ENCODE results near the gene GPR180. TPM values are rescaled to one million over a fixed set of nuclear protein-coding genes. Genes with fewer than 3 reads are reported as not detected.
A peak's percentile ranks its signal among the peaks of the same experiment; 100 is the strongest.

The GPR180 gene
- total RNA-seq, 2 experiments from 2014 or later, result 7.2 to 7.5 TPM

GRCh38 chr13:94664889-94665288, 63.2 kb downstream of the GPR180 start:
- Mint-ChIP-seq H3K4me3 (no peak overlapping the region), H3K36me3 (no peaks in the 10 kb centered on the region), H3K27me3 (peaks cover 37% of the 10 kb centered on the region), H3K4me1 (peaks cover 12% of the 10 kb centered on the region), H3K9me3 (ENCODE audit: low read depth) (no peaks in the 10 kb centered on the region), H3K27ac (no peak overlapping the region)
- CTCF ChIA-PET, result no interaction called here
- DNase-seq (no peak), ATAC-seq (no peak)

GRCh38 chr13:94666065-94666464, 64.4 kb downstream of the GPR180 start:
- Mint-ChIP-seq H3K36me3 (no peaks in the 10 kb centered on the region), H3K4me3 (no peak overlapping the region), H3K9me3 (ENCODE audit: low read depth) (no peaks in the 10 kb centered on the region), H3K4me1 (peaks cover 9% of the 10 kb centered on the region), H3K27ac (no peak overlapping the region), H3K27me3 (peaks cover 29% of the 10 kb centered on the region)
- ATAC-seq (no peak), DNase-seq (no peak)
- CTCF ChIA-PET, result no interaction called here

- Mint-ChIP-seq H3K9me3 (ENCODE audit: low read depth) (no peaks in the 10 kb centered on the region), H3K36me3 (no peaks in the 10 kb centered on the region), H3K4me1 (peaks cover 9% of the 10 kb centered on the region), H3K27me3 (peaks cover 25% of the 10 kb centered on the region), H3K27ac (no peak overlapping the region), H3K4me3 (no peak overlapping the region)
- DNase-seq, result no peak
- ATAC-seq, result peak; percentile 45
- CTCF ChIA-PET, result no interaction called here
Measured at GRCh38 chr13:94667190-94667589, 65.5 kb downstream of the GPR180 start.

DNA sequence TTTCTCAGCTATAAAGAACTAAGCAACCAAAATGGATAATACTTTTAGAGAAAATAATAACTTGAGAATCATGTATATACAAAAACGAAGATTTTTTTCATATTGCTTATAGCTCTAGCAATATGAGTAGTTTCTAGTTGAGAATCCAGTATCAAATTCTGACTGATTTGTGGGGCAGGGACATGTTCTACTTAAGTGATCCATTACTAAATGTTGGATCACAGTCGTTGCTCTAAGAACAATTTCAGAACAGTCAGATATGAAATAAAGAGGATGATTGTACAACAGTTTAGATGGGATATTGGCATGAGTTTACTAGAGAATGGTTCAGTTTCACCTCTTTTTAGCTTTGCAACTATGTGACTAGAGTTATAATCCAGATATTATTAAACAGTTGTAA, 70.7 kb downstream of the GPR180 start:
- H3K36me3 Mint-ChIP-seq, result no peaks in the 10 kb centered on the region
- ATAC-seq (no peak), DNase-seq (no peak)
- peaks cover under 1% of the 10 kb centered on the region for H3K4me1 Mint-ChIP-seq
- no peak overlapping the region for H3K4me3 Mint-ChIP-seq
- no peaks in the 10 kb centered on the region for H3K9me3 Mint-ChIP-seq (ENCODE audit: low read depth)
- H3K27me3 Mint-ChIP-seq, result peaks cover 31% of the 10 kb centered on the region
- CTCF ChIA-PET, result interaction anchor here (0.7 to 0.9 kb wide), 2 partner anchors 18 to 31 kb away, joined by 3 read pairs; no protein-coding TSS in a partner anchor
- H3K27ac Mint-ChIP-seq, result no peak overlapping the region

DNA sequence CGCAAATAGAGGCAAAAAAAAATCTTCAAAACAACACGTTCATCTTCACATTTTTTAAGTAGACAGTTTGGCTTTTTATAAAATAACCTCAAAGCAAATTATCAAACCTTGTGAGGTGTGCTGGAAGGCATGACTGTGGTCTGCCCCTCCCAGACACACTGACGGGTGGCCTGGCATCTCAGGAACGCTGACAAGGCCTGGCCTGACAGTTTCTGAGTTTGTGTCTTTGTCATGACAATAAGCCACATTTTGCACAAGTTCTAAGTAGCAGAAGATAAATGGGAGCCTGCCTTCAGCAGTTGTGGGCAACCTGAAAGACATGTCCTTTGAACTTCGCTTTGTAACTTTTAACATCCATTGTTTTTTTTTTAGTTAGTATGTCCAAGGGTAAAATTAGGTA, 72.2 kb downstream of the GPR180 start:
- CTCF ChIA-PET, result no interaction called here
- Mint-ChIP-seq H3K4me3 (no peak overlapping the region), H3K9me3 (ENCODE audit: low read depth) (no peaks in the 10 kb centered on the region), H3K27me3 (peaks cover 39% of the 10 kb centered on the region), H3K27ac (no peak overlapping the region), H3K36me3 (no peaks in the 10 kb centered on the region), H3K4me1 (no peaks in the 10 kb centered on the region)
- DNase-seq (no peak), ATAC-seq (no peak)

DNA sequence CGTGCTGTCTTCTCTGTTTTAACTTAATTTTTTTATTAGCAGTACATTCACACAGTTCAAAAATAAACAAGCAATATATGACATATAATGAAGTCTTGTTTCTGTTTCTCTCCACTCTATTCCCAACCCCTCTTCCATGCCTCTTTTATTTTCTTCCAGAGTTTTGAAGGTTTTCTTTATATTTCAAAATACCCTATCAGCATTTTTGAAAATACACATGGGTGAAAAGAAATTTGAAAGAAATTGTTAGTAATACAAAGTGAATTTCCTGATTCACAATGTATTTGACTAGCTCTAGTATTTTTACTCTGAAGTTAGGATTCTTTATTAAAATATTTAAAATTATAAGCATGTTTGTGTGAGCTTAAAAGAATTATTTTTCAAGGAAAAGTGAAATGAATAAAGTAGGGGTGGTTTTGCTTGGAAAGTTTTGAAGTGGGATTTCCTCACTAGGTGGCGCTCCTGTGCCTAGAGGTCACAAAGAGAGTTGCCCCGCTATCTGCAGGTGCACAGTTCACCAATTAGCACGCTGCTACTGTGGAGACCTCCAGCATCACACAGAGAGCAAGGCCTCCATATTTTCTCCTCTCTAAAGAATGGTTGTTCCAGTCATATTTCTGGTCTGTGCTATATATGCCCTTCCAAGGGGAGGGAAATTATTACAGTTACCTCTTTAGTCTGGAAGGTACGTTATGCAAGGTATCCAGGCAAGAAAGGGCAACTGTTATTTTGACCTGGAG, 73.1 kb downstream of the GPR180 start:
- H3K9me3 Mint-ChIP-seq (ENCODE audit: low read depth), result no peaks in the 10 kb centered on the region
- H3K27ac Mint-ChIP-seq, result no peak overlapping the region
- ATAC-seq (no peak), DNase-seq (peak; percentile 55)
- CTCF ChIA-PET, result interaction anchor here (1.0 to 2.3 kb wide), 3 partner anchors 23 to 803 kb away, joined by 3 to 7 read pairs (median 3); no protein-coding TSS in a partner anchor
- no peak overlapping the region for H3K4me3 Mint-ChIP-seq
- H3K4me1 Mint-ChIP-seq, result no peaks in the 10 kb centered on the region
- H3K27me3 Mint-ChIP-seq, result peaks cover 46% of the 10 kb centered on the region
- H3K36me3 Mint-ChIP-seq, result no peaks in the 10 kb centered on the region

DNA sequence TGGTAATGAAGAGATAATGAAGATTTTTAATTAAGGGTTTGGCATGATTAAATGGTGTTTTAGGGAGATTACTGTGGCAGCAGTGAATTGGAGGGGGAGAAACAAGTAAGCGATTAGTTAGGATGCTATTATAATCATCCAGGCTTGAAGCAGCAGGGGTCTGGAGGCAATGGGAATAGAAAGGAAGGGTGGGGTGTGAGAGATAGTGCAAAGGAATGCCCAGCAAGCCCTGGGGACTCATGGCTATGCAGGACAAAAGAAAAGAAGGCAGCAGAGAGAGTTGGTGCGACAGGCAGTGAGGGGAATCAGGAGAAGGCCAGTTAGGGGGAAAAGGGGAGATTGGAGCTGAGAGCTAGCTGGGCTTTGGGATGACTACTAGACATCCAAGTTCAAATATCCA, 76.1 kb downstream of the GPR180 start:
- Mint-ChIP-seq H3K4me3 (no peak overlapping the region), H3K36me3 (no peaks in the 10 kb centered on the region), H3K27ac (no peak overlapping the region), H3K27me3 (peaks cover 54% of the 10 kb centered on the region), H3K9me3 (ENCODE audit: low read depth) (no peaks in the 10 kb centered on the region), H3K4me1 (no peaks in the 10 kb centered on the region)
- no peak for DNase-seq
- CTCF ChIA-PET, result no interaction called here
- ATAC-seq, result no peak

GRCh38 chr13:94678845-94679244, 77.2 kb downstream of the GPR180 start:
- peaks cover 57% of the 10 kb centered on the region for H3K27me3 Mint-ChIP-seq

GRCh38 chr13:94679614-94680013, 78.0 kb downstream of the GPR180 start:
- Mint-ChIP-seq H3K4me3 (no peak overlapping the region), H3K27me3 (peaks cover 54% of the 10 kb centered on the region)
- CTCF ChIA-PET, result interaction anchor here (1.1 kb wide), 1 partner anchor 58 kb away, joined by 3 read pairs; no protein-coding TSS in a partner anchor

More at GRCh38 chr13:94678845-94679244, 77.2 kb downstream of the GPR180 start:
- H3K27ac Mint-ChIP-seq, result no peak overlapping the region
- ATAC-seq (no peak), DNase-seq (no peak)
- H3K9me3 Mint-ChIP-seq (ENCODE audit: low read depth), result no peaks in the 10 kb centered on the region
- no peaks in the 10 kb centered on the region for H3K4me1 Mint-ChIP-seq
- no peaks in the 10 kb centered on the region for H3K36me3 Mint-ChIP-seq
- CTCF ChIA-PET, result interaction anchor here (1.1 kb wide), 2 partner anchors 57 to 725 kb away, joined by 3 read pairs; no protein-coding TSS in a partner anchor
- H3K4me3 Mint-ChIP-seq, result no peak overlapping the region

GRCh38 chr13:94682229-94682628, 80.6 kb downstream of the GPR180 start:
- no peaks in the 10 kb centered on the region for H3K36me3 Mint-ChIP-seq
- H3K27ac Mint-ChIP-seq, result no peak overlapping the region
- H3K9me3 Mint-ChIP-seq (ENCODE audit: low read depth), result no peaks in the 10 kb centered on the region
- H3K4me3 Mint-ChIP-seq, result no peak overlapping the region
- peaks cover 35% of the 10 kb centered on the region for H3K27me3 Mint-ChIP-seq
- DNase-seq, result no peak
- CTCF ChIA-PET, result no interaction called here
- no peak for ATAC-seq
- no peaks in the 10 kb centered on the region for H3K4me1 Mint-ChIP-seq

More at GRCh38 chr13:94679614-94680013, 78.0 kb downstream of the GPR180 start:
- ATAC-seq (no peak), DNase-seq (no peak)
- Mint-ChIP-seq H3K4me1 (no peaks in the 10 kb centered on the region), H3K36me3 (no peaks in the 10 kb centered on the region), H3K27ac (no peak overlapping the region), H3K9me3 (ENCODE audit: low read depth) (no peaks in the 10 kb centered on the region)

DNA sequence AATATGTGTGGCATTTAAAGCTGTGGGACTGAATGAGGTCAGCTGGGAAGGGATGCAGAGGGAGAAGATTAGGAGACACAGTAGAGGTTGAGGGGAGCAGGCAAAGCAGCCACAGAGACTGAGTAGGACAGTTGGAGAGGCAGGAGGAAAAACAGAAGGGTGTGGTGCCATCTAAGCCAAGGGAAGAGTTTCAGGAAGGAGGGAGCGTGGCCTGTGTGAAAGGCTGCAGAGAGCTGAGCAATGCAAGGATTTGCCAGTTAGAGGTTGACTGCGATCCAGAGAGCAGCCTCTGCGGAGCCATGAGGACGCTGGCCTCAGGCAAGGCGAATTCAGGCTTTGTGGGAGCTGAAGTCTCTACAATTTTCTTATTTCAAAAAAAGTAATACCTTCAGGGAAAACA, 81.8 kb downstream of the GPR180 start:
- CTCF ChIA-PET, result no interaction called here
- Mint-ChIP-seq H3K27ac (no peak overlapping the region), H3K4me3 (no peak overlapping the region), H3K36me3 (no peaks in the 10 kb centered on the region), H3K9me3 (ENCODE audit: low read depth) (no peaks in the 10 kb centered on the region), H3K27me3 (peaks cover 32% of the 10 kb centered on the region), H3K4me1 (no peaks in the 10 kb centered on the region)
- ATAC-seq, result no peak
- no peak for DNase-seq

Other genes starting within 250 kb of the GPR180 start
- under 1 TPM in 1 of 2 experiments, not detected in 1; 0.06 TPM for gene DCT, start 122.2 kb upstream of the GPR180 start, total RNA-seq
- 10 to 100 TPM; 14.0 to 19.5 TPM for gene TGDS, start 5.7 kb upstream of the GPR180 start, total RNA-seq
- not detected for gene SOX21, start 110.7 kb downstream of the GPR180 start, total RNA-seq